HG03520 (cell line): Measurements from ENCODE around the gene LSS.
"Not testable (repeated sequence)": the region's sequence is repeated elsewhere in the genome, so short reads cannot be mapped to it uniquely, and the experiment has no call there.

Experiments used
- ATAC-seq: cut with Tn5 transposase; IDR thresholded peaks from one replicate; pipeline ENCODE4 v1.9.1; 2021; ENCODE audit warnings: mild to moderate bottlenecking, moderate library complexity; ENCODE audit not compliant: unreplicated experiment

The LSS gene

GRCh38 chr21:46142582-46143473 lies 85.7 kb downstream of the LSS start:
- ATAC-seq, result no peak

DNA sequence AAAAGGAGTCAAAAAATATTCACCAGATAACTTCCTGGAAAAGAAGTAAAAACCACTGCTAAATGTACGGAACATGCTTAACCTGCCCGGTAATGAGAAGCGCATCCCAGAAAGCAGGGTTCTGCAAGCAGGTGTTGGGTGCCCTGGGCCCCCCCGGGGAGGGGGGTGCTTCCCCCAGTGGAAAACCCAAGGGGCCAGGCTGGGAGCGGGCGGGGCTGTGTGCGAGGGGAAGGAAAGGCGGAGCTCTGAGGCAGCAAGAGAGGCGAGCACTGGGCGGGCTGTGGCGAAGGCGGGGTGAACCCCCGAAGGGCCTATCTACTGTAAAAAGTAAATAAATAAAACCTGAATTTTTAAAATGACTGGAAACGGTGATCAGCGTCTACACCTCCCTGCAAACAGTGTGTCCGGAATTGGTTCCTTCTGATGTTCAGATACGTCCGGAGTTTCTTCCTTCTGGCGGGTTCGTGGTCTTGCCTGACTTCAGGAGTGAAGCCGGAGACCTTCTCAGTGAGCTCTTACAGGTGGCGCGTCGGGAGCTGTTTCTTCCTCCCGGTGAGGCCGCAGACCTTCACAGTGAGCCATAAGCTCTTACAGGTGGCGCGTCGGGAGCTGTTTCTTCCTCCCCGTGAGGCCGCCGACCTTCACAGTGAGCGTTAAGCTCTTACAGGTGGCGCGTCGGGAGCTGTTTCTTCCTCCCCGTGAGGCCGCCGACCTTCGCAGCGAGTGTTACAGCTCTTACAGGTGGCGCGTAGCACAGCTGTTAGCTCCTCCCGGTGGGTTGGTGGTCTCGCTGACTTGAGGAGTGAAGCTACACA lies 86.6 kb downstream of the LSS start:
- ATAC-seq, result no peak

DNA sequence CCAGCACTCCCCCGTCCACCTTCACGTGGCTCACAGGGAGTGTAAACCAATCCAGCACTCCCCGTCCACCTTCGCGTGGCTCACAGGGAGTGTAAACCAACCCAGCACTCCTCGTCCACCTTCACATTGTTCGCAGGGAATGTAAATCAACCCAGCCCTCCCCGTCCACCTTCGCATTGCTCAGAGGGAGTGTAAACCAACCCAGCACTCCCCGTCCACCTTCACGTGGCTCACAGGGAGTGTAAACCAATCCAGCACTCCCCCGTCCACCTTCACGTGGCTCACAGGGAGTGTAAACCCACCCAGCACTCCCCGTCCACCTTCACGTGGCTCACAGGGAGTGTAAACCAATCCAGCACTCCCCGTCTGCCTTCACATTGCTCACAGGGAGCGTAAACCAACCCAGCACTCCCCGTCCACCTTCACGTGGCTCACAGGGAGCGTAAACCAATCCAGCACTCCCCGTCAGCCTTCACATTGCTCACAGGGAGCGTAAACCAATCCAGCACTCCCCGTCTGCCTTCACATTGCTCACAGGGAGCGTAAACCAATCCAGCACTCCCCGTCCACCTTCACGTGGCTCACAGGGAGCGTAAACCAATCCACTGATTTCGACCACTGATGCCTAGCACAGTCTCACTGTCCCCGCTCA lies 88.1 kb downstream of the LSS start:
- ATAC-seq, result not testable (repeated sequence)

- no peak for ATAC-seq
Measured at GRCh38 chr21:46139686-46140085, 88.9 kb downstream of the LSS start.

GRCh38 chr21:46138383-46138970 lies 90.1 kb downstream of the LSS start:
- no peak for ATAC-seq
